ENCODE measurements around the gene KIAA0930.

DNA sequence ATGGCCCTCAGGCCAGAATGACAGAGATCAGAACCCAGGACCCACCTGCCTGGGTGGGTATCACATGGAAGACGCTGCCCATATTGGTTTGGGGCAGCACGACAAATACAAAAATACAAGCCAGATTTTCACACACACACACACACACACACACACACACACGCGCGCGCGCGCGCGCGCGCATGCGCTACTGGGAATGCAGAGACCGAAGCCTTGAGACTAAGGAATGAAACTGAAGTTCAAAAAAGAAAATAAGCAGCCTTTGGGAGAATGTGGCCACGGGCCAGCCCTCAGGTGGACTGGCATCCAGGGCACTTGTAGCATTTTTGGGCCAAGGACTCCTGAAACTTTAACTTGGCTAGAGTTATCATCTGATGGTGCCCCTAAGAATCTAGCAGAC is 98.3 kb downstream of the KIAA0930 start:
- no peak for TF ChIP-seq EZH2 (IDR thresholded peaks at IDR 0.05; ENCODE audit: insufficient read depth, poor library complexity, severe bottlenecking)
- no peak for TF ChIP-seq EZH2phosphoT487 (IDR thresholded peaks at IDR 0.05; ENCODE audit: insufficient read depth, low read depth)

All from GM23248 (cell line).